Jurkat, Clone E6-1 (cell line): ENCODE results near the gene TRIP6. TPM values are rescaled to one million over a fixed set of nuclear protein-coding genes. Genes with fewer than 3 reads are reported as not detected.

ENCODE experiments used
- DNase-seq: peaks from one replicate; pipeline ENCODE4 v3.0.0-alpha.2; 2011; ENCODE audit warnings: low read depth, low spot score
- H3K4me3 ChIP-seq: 2 replicates; pipeline ENCODE4 v1.5.1; 2011; ENCODE audit warnings: mild to moderate bottlenecking, low read length, control low read depth, moderate library complexity
- polyA plus RNA-seq: library from polyadenylated mRNA; unstranded; fragments of >200 nt; gene quantifications from one replicate; pipeline ENCODE4 v1.2.1, GENCODE V29; 2012; ENCODE audit warnings: missing spikeins; ENCODE audit not compliant: insufficient read length, insufficient read depth

The TRIP6 gene, protein sequence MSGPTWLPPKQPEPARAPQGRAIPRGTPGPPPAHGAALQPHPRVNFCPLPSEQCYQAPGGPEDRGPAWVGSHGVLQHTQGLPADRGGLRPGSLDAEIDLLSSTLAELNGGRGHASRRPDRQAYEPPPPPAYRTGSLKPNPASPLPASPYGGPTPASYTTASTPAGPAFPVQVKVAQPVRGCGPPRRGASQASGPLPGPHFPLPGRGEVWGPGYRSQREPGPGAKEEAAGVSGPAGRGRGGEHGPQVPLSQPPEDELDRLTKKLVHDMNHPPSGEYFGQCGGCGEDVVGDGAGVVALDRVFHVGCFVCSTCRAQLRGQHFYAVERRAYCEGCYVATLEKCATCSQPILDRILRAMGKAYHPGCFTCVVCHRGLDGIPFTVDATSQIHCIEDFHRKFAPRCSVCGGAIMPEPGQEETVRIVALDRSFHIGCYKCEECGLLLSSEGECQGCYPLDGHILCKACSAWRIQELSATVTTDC
- polyA plus RNA-seq, result 32.3 TPM

DNA sequence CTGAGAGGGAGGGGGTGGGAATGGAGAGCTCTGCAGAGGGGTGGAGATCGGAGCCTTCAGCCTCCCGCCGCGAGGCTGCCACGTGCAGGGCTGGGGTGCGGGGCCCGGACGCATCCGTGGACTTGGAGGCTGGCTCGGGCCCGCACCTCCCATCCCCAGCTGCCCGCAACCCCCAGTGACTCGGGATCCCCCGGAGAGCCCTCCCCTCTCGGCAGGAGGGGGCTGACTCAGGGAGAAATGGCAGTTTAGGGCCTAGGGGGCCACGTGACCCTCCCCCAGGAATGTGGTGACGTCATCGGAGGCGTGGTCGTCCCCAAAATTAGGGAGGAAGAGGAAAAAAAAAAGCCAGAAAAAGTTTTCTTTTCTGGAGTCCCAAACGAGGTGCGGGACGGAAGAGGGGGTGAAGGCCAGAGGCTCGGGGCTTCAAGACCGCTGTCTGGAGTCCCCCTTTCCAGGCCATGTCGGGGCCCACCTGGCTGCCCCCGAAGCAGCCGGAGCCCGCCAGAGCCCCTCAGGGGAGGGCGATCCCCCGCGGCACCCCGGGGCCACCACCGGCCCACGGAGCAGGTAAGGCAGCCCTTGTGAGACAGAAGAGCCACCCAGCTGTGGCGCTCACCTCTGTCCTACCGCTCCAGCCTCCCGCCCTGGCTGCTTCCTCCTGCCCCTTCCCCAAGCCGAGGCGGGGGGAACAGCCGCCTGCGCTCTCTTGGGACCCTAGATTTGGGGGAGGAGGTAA, at the start of gene TRIP6:
Gene TRIP6, plus strand, starts transcription at position 348 of the 736 bp plus-strand sequence. Its CDS starts 111 bp downstream, at position 459.
- DNase-seq, result no peak
- H3K4me3 ChIP-seq, result no peak within 1 kb of the TSS

GRCh38 chr7:100818366-100818765, 48.8 kb upstream of the TRIP6 start:
- H3K4me3 ChIP-seq, result no peak overlapping the region
- no peak for DNase-seq

DNA sequence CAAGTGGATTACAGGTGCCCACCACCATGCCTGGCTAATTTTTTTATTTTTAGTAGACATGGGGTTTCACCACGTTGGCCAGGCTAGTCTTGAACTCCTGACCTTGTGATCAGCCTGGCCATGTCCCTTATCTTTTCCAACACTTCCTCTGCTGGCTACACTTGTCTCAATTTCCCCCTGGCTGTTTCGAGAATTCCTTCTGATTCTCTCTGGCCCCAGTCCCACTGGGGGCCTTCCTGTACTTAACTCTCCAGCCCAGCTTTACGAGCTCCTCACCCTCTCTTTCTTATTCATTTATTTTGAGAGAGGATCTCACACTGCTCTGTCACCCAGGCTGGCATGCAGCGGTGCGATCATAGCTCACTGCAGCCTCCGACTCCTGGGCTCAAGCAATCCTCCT, 48.4 kb upstream of the TRIP6 start:
- no peak overlapping the region for H3K4me3 ChIP-seq
- DNase-seq, result no peak

GRCh38 chr7:100819586-100819985, 47.6 kb upstream of the TRIP6 start:
- no peak for DNase-seq
- no peak overlapping the region for H3K4me3 ChIP-seq

GRCh38 chr7:100822236-100823139, 44.7 kb upstream of the TRIP6 start:
- DNase-seq, result no peak
- no peak overlapping the region for H3K4me3 ChIP-seq

- no peak for DNase-seq
- no peak overlapping the region for H3K4me3 ChIP-seq
These were observed 44.1 kb upstream of the TRIP6 start for GRCh38 chr7:100823140-100823525.

GRCh38 chr7:100823534-100823933, 43.7 kb upstream of the TRIP6 start:
- H3K4me3 ChIP-seq, result no peak overlapping the region
- DNase-seq, result no peak

GRCh38 chr7:100824499-100825214, 42.5 kb upstream of the TRIP6 start:
- DNase-seq, result no peak
- H3K4me3 ChIP-seq, result no peak overlapping the region

- no peak overlapping the region for H3K4me3 ChIP-seq
- DNase-seq, result no peak
These were observed 41.9 kb upstream of the TRIP6 start for GRCh38 chr7:100825215-100825671.

- no peak for DNase-seq
- no peak overlapping the region for H3K4me3 ChIP-seq
These were observed 41.3 kb upstream of the TRIP6 start for GRCh38 chr7:100825751-100826513.

DNA sequence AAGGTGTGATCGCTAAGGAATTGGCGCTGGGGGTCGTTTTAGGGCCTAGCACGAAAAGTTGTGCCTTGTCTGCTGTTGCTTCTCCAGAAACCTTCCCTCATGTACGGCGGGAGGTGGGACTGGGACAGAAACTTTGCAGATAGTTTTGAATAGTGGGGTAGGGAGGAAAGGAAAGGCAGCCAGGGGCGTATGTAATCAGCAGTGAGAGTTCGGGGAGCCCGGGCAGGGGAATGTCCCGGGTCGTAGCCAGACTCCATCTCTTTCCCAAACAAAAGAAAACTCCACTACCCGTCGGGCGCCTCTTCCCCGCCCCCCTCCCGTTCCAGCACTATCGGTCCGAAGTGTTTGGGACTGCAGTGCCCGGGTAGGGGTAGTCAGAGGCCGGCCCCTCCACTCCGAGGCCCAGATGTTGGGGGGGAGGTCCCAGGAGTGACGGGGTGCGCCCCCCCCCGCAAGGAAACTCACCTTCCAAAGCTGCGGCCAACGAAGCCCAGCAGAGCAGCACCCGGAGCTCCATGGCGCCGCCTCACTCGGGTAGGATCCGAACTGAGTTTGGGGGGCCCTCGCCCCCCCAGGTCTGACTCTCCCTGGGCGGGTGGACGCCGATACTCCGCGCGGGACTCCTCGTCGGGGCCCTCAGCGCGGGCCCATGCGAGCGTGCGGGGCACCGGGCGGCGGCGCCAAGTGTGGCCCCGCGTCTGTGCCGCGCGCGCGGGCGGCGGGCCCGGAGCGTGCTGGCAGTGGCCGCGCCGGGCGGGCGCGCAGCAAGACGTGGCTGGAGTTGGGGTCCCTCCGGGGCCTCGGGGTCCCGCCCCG, 40.5 kb upstream of the TRIP6 start:
- no peak for DNase-seq
- H3K4me3 ChIP-seq, result no peak overlapping the region

DNA sequence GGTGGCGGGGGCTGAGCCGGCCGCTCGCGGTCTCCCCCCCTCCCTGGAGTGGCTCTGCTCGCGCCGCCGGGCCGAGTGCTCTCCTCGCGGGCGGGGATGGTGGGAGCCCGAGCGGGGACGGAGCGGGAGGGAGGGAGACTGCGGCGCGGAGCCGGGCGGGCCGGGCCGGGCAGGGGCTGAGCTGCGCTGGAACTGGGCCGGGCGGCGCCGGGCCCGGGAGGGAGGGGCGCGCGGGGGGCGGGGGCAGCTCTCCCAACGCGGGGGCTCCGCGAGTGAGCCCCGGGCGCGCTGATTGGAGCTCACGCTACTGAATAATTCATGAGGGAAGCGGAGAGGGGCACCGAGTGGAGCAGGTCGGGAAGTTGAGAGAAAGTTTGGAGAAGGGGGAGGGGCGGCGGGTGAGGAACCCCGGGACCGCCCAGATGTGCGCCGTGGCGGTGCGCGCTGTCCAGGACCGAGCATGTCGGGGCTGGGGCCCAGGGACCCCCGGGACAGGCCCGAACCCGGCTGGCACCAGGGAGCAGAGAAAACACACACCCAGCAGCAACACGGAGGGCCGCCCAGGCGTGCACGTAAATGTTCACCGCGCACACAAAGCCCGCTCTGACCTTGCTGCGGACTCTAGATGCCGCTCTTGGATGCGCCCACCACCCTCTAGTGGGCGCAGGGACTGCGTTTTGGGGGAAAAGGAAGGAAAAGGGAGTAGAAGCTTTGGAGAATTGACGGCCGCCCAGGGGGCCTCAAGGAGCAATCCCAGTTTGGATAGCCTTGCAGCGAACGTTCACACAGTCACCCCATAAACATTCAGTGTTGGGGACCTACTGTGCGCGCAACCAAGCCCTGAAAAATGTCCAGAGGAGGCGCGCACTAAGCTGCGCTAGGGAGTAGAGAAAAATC, 39.6 kb upstream of the TRIP6 start, which contains the start of gene EPHB4:
Gene EPHB4, minus strand, starts transcription at position 194 of the 897 bp plus-strand sequence. CDS start 493 bp downstream, outside the sequence.
- DNase-seq, result no peak
- H3K4me3 ChIP-seq, result no peak within 1 kb of the TSS

GRCh38 chr7:100829150-100829716, 38.0 kb upstream of the TRIP6 start:
- DNase-seq, result no peak
- no peak overlapping the region for H3K4me3 ChIP-seq

DNA sequence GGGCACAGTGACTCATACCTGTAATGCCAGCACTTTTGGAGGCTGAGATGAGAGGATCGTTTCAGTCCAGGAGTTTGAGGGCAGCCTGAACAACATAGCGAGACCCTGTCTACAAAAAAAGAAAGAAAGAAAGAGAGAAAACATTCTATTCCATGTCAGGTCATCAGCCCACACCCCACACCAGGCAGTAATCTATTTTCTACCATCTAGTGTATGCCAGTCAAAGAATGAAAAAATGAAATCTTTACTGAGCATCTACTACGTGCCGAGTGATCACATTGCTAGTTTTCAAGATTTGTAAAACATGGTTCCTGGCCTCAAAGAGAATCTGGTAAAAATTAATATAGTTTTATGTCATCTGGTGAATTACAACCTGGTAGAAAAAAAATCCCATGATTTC, 36.8 kb upstream of the TRIP6 start:
- no peak overlapping the region for H3K4me3 ChIP-seq
- DNase-seq, result no peak

DNA sequence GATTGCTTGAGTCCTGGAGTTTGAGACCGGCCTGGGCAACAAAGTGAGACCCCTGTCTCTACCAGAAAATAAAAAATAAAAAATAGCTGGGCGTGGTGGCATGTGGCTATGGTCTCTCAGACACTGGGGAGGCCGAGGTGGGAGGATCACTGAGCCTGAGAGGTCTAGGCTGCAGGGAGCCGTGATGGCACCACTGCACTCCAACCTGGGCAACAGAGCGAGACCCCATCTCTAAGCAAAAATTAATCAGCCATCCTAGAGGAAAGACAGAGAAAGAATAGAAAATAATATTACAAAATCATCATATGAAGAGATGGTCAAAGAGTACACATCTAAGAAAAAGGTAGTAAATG, 34.9 kb upstream of the TRIP6 start:
- DNase-seq, result no peak
- H3K4me3 ChIP-seq, result no peak overlapping the region
